Adrenal gland (tissue), 12 donors: ENCODE measurements around the gene RUFY4. TPM values are rescaled to one million over a fixed set of nuclear protein-coding genes. Genes with fewer than 3 reads are reported as not detected.

Source experiments
- DNase-seq, 7 donors: peaks; one replicate each; pipeline ENCODE4 v3.0.0-alpha.2; 2019 to 2020
- H3K27ac ChIP-seq, 5 donors: fragments of 200-600 bp; sonication (generic) in 4 of 5; 1 replicate in 3 of 5; 2 replicates in 2 of 5; pipeline versions ENCODE4 v1.5.1 to v1.8.0; 2016 to 2020; ENCODE audit warnings: mild to moderate bottlenecking in 1 of 5
- H3K27me3 ChIP-seq: fragments of 200-600 bp; 2 replicates; pipeline ENCODE4 v1.8.0; 2021
- H3K36me3 ChIP-seq, 2 donors: fragments of 200-600 bp; replicated peaks in 1 of 2; 1 replicate in 1 of 2; 2 replicates in 1 of 2; pipeline versions ENCODE4 v1.5.1 to v1.8.0; 2018 to 2022
- H3K4me1 ChIP-seq, 2 donors: fragments of 200-600 bp; replicated peaks in 1 of 2; 1 replicate in 1 of 2; 2 replicates in 1 of 2; pipeline versions ENCODE4 v1.5.1 to v1.8.0; 2018 to 2021
- H3K4me3 ChIP-seq, 4 donors: fragments of 200-600 bp; sonication (generic) in 3 of 4; one replicate each; pipeline ENCODE4 v1.5.1; 2016 to 2018
- H3K9me3 ChIP-seq, 3 donors: fragments of 200-600 bp; sonication (generic) in 1 of 3; replicated peaks in 1 of 3; 1 replicate in 2 of 3; 2 replicates in 1 of 3; pipeline versions ENCODE4 v1.5.1 to v1.8.0; 2016 to 2021
- CTCF ChIP-seq, 6 experiments: fragments of 450-650 bp in 4 of 6; fragments of 200-600 bp in 2 of 6; sonication (generic) in 1 of 6; IDR thresholded peaks; 1 replicate in 5 of 6; 2 replicates in 1 of 6; pipeline versions ENCODE4 v1.5.1 to v1.8.0; 2016 to 2021; ENCODE audit warnings: antibody characterized with exemption in 6 of 6, mild to moderate bottlenecking in 2 of 6, moderate library complexity in 1 of 6
- POLR2A ChIP-seq, 2 donors: fragments of 450-650 bp; IDR thresholded peaks; one replicate each; pipeline ENCODE4 v1.6.1; 2017; ENCODE audit warnings: antibody characterized with exemption in 2 of 2, mild to moderate bottlenecking in 2 of 2, moderate library complexity in 1 of 2
- WGBS, 4 donors: extraction: QIAGEN DNeasy Blood & Tissue Kit in 2 of 4; methylation state at CpG; one replicate each; pipeline versions ENCODE4 v1.1.5 to v1.1.7; 2013 to 2017; 5-methylcytosine and 5-hydroxymethylcytosine counted together
- intact Hi-C, 2 donors: fragments of 100-400 bp; cut with DNase I; formaldehyde crosslinking; loops; one replicate each; pipeline versions ENCODE4 v1.14.1 to v1.15.0; 2022 to 2023
- polyA plus RNA-seq, 3 donors: library from polyadenylated mRNA; stranded (reverse); fragments of 200-250 nt in 2 of 3; fragments of 350-450 nt in 1 of 3; fragmentation: Illumina TruSeq in 1 of 3; extraction: RNeasy Lipid Tissue Mini Kit (QIAGEN cat#74804) in 1 of 3; gene quantifications; one replicate each; pipeline ENCODE4 v1.2.3, GENCODE V29; 2013 to 2014
- total RNA-seq, 9 donors: library from RNA; depleted of rRNA in 4 of 9; stranded (reverse); fragments of >200 nt in 4 of 9; fragments of 120-200 nt in 1 of 9; fragmentation: NEBNext Ultra II Directional in 1 of 9; extraction: Animal tissue kit (Norgen Biotek cat#: 25700) in 1 of 9; gene quantifications; one replicate each; pipeline versions ENCODE4 v1.1.0 to v1.2.4, GENCODE V29; 2013 to 2023
- donor health status: healthy with polysubstance abuse.
- donor health status: Bipolar disorder and iron deficiency.
- donor health status: DM: yes; HTN: yes; CAD: no.
- donor health status: DM: no; HTN: no; CAD: no.
- donor health status: DM: no; HTN: no; CAD: no.
- donor health status: DM: yes; HTN: yes; CAD: no.

RUFY4 gene
- total and polyA plus RNA-seq, 12 donors, result 0.09 to 1.9 (median 0.47) TPM; not detected in 3

- no peaks in the 10 kb centered on the region for H3K27me3 ChIP-seq
- WGBS, 4 donors, result 73 to 80% (median 76%) methylated on average over 2 of the region's 2 CpGs
- no peak overlapping the region for H3K4me3 ChIP-seq
- no peaks in the 10 kb centered on the region for H3K36me3 ChIP-seq
- H3K27ac ChIP-seq, result no peak overlapping the region
- intact Hi-C loops, result no loop called here
- no peak for DNase-seq
- H3K9me3 ChIP-seq, result no peaks in the 10 kb centered on the region
- no peaks in the 10 kb centered on the region for H3K4me1 ChIP-seq
- no peak for TF ChIP-seq CTCF (IDR thresholded peaks at IDR 0.05)
- no peak for TF ChIP-seq POLR2A (IDR thresholded peaks at IDR 0.05)
Observed at GRCh38 chr2:218081063-218081462, 12.0 kb downstream of the RUFY4 start.

GRCh38 chr2:218081695-218082094 lies 12.6 kb downstream of the RUFY4 start:
- intact Hi-C loops, result no loop called here
- peaks cover 0 to 4% (median 0%) of the 10 kb centered on the region in 3 donors for H3K9me3 ChIP-seq
- TF ChIP-seq POLR2A (IDR thresholded peaks at IDR 0.05), result no peak
- TF ChIP-seq CTCF (IDR thresholded peaks at IDR 0.05), result no peak
- no peak overlapping the region for H3K27ac ChIP-seq
- no peaks in the 10 kb centered on the region for H3K4me1 ChIP-seq
- no peak for DNase-seq
- WGBS, 4 donors, result 81 to 88% (median 84%) methylated on average over 7 of the region's 7 CpGs
- H3K27me3 ChIP-seq, result no peaks in the 10 kb centered on the region
- H3K36me3 ChIP-seq, result no peaks in the 10 kb centered on the region
- no peak overlapping the region for H3K4me3 ChIP-seq

- Histone ChIP-seq H3K9me3 (peaks cover 0 to 4% (median 0%) of the 10 kb centered on the region in 3 donors), H3K27ac (no peak overlapping the region), H3K4me3 (no peak overlapping the region), H3K27me3 (no peaks in the 10 kb centered on the region), H3K4me1 (no peaks in the 10 kb centered on the region), H3K36me3 (no peaks in the 10 kb centered on the region)
- DNase-seq, result no peak
- WGBS, 4 donors, result 67 to 78% (median 72%) methylated on average over 12 to 14 of the region's 14 CpGs
- intact Hi-C loops, result no loop called here
- no peak for TF ChIP-seq CTCF (IDR thresholded peaks at IDR 0.05)
- no peak for TF ChIP-seq POLR2A (IDR thresholded peaks at IDR 0.05)
Observed at GRCh38 chr2:218082586-218083351, 13.7 kb downstream of the RUFY4 start.

GRCh38 chr2:218083352-218083676 lies 14.3 kb downstream of the RUFY4 start:
- no peak for DNase-seq
- Histone ChIP-seq H3K9me3 (peaks cover 0 to 4% (median 0%) of the 10 kb centered on the region in 3 donors), H3K4me3 (no peak overlapping the region), H3K27me3 (no peaks in the 10 kb centered on the region), H3K27ac (no peak overlapping the region), H3K36me3 (no peaks in the 10 kb centered on the region), H3K4me1 (no peaks in the 10 kb centered on the region)
- 81 to 95% (median 86%) methylated on average over 3 of the region's 3 CpGs for WGBS, 4 donors
- TF ChIP-seq POLR2A (IDR thresholded peaks at IDR 0.05) (no peak), CTCF (IDR thresholded peaks at IDR 0.05) (no peak)
- intact Hi-C loops, result no loop called here
